Frontal cortex (tissue), 4 donors: Measurements from ENCODE around the gene RNF152. TPM values are rescaled to one million over a fixed set of nuclear protein-coding genes. Genes with fewer than 3 reads are reported as not detected.

Experiments
- DNase-seq, 2 donors: peaks; one replicate each; pipeline ENCODE4 v3.0.0; 2012; ENCODE audit warnings: low spot score in 2 of 2
- FAIRE-seq: peaks from 2 replicates; lab custom pipeline; 2012; peaks lifted over from hg19 to GRCh38; lab: Jason Lieb, UNC
- total RNA-seq: library from RNA; depleted of rRNA; stranded (reverse); fragments of >200 nt; gene quantifications from one replicate; pipeline ENCODE4 v1.2.3, GENCODE V29; 2014
- donor health status: control.
- donor health status: control.
- donor health status: control.

The RNF152 gene, protein sequence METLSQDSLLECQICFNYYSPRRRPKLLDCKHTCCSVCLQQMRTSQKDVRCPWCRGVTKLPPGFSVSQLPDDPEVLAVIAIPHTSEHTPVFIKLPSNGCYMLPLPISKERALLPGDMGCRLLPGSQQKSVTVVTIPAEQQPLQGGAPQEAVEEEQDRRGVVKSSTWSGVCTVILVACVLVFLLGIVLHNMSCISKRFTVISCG
- 106 TPM for total RNA-seq

DNA sequence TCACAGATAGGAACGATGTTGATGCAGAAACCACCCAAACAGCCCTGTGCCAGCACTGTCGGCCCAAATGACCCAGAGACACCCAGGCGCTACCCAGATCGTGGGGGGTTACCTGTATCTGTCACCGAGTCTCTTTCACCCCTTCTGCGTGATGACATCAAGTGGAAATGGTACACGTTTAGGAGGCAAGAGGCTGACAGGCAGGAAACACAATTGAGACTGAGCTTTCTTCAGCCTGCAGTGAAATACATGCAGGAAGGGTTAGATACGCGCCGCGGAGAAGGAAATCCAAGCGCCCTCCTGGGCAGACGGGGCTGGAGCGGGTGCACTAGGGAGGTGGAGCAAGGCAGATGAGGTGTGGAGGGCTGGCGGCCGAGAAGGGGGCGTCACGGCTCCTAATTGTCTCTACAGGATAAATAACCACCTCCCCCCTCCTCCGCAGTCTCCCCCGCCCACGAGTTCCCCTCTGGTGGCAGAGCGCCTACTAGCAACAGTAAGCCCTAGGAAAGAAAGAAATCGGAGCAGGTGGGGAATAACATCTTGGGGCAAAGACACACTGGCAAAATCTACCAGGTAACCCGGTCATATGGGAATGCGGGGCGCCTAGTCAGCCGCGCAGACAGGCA, at the start of gene RNF152:
RNF152 (minus strand) TSS at position 325 of the 626 bp plus-strand sequence. CDS start 76,544 bp downstream, outside the sequence.
- peak; percentile 40 to 53 for DNase-seq

DNA sequence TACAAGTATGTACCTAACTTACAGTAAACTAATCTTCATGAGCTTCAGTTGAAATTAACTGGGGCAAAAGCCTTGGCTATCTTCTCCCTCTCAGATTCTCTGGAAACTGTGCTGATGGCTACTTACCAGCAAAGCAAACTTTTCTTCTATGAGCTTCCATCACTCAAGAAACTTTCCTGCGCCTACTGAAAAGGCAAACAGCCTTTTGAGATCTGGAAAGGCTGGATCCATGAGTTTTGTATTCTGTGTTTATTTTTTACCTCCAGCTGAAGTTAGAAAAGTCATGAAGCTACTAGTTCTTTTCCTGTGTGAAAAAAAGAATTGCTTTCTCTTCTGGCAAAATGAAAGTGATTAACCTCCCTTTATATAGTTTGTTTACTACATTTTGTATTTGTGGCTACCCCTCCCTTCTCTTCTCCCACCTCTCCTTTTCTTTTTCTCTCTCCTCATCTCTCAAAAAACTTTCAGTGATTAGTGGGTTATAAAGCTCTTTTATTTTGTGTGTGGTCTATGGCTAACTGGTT, 49.2 kb upstream of the RNF152 start:
- DNase-seq = no peak
- no peak for FAIRE-seq

More for the DNA sequence above, at the start of gene RNF152:
- no peak for FAIRE-seq

DNA sequence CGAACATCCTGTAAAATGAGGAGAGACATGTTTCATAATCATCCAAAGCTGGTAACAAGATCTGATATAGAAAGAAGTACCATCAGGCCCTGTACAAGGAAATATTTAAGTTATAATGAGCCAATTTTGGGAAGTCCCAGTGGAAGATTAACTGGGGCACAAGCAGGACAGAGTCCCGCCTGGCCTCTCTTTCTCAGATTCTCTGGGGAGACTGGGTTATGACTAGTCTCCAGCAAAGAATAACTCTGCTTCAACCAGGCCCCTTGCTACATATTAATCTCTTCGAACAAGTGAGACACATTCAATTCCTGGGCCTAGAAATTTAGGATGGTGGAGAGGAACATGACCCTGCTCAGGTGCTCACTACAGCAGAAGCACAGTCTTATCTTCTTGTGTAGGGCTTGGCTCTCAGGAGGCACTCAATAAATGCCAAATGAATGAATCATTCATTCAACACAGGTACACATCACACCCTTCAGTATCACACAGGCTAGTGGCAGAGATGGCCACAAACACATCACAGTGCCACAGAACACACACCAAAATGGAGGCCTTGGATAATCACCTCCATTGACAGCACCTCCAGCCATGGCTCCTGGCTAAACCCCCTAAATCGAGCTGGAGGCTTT, 46.4 kb upstream of the RNF152 start:
- DNase-seq (no peak), FAIRE-seq (no peak)

DNA sequence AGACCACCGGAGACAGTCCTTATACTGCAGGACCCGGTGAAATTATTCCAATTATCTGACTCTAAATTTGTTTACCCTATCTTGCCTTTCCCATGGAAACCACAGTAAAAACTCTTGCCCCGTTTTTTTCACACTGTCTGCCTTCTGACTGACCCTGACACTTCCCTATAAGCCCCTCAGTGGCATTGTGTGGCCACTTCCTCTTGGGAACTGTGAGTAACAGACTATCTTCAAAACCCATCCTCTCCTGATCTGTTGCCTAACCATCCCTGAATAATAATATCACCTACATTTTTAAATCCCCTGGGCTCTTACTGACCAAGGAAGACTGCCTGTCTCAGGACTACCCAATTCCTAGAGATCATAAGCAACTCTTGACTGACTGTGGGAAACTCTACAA, 42.6 kb upstream of the RNF152 start:
- no peak for FAIRE-seq
- no peak for DNase-seq

DNA sequence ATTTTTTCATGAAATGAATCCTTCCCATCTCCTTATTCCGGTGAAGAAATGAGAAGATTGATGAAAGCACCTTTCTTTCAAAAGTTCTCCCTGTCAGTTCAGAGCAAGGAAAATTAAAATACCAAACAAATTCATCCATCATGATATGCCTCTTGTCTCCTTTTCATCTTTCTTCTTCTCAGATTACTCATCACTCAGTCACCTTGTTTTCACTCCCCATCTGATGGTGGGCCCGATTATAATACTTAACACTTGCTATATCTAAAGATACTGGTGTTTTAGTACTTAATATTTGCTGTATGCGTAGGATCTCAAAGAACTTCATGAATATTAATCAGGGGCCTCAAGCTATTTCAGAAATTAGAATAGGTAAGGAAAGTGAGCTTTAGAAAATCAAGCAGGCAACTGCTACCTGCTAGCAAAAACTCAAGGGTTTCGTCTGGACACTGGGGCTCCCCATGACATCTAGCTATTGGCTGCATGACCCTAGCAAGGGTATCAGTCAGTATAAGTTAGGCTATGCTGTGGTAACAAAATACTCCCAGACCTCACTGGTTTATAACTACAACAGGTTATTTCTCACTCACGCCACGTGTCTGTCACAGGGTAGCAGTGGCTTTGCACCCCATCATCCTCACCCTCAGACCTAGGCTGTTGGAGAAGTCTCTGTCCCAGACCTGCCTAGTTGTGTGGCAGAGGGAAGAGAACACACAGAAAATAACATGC, 39.0 kb upstream of the RNF152 start:
- DNase-seq (no peak), FAIRE-seq (no peak)

DNA sequence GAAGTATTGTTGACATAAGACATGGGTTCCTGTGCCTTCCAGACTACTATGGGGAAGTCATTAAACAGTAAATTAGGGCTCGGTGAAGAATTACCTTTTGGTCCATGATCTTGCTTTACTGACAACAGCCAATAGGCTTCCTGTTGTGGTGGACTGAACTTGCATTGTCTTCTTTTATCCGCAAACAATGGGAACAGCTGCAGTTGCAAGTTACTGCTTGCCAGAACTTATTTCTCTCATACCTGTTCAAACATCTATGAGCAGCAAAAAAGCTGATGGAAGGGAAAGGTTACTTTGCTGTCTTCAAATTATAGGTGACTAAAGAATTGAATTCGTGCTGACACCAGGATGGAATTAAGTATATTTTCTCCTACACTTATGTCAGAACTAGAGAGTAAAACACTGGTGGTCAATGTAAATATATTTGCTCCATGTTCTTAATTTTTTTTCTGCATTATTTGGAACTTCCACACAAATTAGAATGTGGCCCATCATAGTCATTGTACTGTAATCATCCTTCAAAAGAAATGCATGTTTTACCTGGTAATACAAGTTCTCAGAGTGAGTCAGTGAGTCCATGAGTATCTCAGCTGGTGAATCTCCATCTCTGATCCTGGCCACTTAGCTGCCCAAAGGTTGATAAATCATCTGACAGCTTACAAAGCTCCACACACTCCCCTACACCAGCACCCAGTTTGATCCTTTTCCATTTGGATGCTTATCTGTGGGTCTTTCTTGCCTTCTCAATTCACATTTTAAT, 37.3 kb upstream of the RNF152 start:
- FAIRE-seq (no peak), DNase-seq (no peak)

DNA sequence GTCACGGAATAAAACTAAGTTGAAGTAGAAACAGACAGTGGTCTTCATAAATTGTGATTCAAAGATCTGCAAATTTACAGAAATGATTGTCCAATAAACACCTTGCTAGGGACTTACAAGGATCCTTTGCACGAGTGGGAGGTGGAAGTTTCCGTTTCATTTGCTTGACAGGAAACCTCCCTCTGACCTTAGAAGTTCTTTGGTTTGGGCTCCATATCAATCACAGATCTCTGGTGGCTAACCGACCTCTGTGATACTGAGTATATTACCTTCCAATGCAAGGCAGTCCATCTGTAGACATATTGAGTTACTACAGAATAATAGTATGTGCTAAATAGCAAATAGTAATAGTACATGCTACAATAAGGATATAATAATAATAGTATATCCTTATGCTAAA, 33.7 kb upstream of the RNF152 start:
- DNase-seq (no peak), FAIRE-seq (no peak)

DNA sequence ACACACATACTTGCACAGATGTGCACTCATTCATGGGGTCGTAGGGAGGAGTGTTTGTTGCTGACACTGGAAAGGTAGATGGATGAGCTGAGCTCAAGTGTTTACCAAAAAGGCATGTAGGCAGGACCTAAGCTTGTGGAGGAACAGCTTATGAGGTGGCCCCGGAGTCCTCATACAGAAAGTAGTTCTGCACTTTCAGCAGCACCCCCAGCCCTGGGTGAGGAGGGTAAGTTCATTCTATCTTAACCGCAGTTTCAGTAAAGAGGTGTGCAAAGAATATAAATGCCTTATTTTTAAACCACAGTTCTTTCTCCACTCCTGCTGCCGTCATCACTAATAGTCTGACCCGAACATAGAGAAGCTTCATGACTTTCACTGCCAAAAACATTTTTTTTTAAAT, 31.7 kb upstream of the RNF152 start:
- FAIRE-seq = no peak
- DNase-seq = no peak

DNA sequence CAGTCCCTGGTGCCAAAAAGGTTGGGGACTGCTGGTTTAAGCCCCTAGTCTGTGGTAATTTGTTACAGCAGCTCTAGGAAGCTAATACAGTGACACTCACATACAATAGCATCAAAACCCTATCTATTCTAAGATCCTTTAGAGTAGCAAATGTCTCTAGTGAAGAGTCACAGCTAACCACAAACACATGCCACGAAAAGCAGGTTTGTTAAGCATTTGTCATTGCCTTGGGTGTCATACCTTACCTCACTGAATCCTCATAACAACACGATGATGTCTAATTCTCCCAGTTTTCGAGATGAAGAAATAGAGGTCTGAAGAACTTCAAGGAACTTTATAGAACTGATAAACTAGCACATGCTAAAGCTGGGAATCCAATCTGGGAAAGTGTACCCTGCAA, 29.6 kb upstream of the RNF152 start:
- FAIRE-seq = no peak
- DNase-seq = no peak

DNA sequence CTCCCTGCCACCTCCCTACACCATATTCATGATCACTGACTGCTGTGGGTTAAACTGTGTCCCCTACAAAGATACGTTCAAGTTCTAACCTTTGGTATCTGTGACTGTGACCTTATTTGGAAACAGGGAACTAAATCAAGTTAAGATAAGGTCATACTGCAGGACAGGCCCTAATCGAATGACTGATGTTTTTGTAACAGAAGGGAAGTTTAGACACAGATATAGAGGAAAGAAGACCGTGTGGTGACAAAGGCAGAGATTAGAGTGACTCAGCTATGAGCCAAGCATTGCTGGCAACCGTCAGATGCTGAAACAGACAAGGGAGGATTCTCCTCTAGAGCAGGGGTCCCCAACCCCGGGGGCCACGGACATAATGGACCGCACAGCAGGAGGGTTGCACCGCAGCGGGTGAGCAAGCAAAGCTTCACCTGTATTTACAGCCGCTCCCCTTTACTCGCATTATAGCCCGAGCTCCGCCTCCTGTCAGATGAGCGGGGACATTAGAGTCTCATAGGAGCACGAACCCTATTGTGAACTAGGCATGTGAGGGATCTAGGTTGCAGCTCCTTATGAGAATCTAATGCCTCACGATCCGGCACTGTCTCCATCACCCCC, 28.9 kb upstream of the RNF152 start:
- FAIRE-seq (no peak), DNase-seq (no peak)

DNA sequence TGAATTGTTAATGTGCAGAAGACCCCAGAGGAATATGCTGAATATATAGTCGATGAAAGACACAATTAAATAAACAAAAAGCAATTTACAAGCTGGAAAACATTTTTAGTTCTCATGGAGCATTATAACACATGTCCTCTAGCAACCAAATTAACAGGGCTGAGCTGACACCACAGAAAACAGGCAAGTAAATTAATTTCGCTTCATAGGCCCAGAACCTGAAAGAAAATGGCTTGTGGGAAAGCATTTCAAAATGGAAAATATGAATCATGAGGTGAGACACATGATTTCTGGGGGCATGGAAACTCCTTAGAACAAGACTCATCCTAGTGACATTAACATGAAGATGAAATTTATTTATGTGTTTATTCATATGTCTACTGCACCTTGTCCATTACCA, 25.0 kb upstream of the RNF152 start:
- DNase-seq = no peak
- FAIRE-seq = no peak

DNA sequence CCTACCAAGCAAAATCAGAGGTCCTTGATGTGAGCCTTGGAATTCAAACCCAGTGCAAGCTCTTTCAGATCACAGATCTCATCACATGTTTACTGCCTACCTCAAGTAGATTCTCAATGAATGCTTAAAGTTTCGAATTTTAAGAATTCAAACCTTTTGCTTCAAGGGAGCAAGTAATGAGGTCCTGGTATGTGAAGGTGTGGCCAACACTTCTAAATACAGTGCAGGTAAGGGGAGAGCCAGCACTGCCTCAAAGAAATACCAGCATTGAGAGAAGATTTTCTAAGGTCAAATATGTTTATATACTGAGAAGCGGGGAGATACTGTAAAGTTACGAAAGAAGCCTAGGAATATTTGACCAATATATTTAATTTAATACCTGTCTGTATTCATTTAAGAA, 19.7 kb upstream of the RNF152 start:
- DNase-seq = no peak
- no peak for FAIRE-seq

DNA sequence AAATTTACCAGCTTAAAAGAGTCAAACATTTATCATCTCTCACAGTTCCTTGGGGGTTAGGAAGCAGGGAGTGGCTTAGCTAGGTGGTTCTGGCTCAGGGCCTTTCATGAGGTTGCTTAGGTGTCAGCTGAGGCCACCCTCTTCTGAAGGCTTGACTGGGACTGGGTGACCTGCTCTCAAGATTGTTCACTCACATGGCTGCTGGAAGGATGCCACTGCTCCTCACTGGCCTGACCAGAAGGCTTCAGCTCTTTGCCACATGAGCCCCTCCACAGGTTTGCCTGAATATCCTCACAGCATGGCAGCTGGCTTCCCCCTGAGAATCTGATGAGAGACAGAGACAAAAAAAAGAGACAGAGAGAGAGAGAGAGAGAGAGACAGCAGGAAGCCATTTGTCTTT, 17.3 kb upstream of the RNF152 start:
- DNase-seq = no peak
- FAIRE-seq = no peak

DNA sequence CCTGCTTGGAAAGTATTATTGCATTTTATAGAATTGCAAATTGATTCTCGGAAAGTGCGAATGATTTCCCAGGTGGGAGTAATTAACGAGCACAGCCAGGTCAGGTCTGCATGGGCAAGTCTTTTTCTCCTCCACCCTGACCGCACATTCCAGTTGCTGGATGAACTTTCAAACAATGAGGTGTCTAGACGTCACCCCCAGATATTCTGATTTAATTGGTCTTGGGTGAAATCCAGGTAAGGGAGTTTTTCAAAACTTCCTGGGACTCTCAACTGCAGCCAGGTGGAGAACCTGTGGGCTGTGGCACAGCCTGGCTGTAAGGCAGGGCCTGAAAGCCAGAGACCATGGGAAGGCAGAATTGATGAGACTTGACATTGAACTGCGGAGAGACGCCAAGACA, 15.9 kb upstream of the RNF152 start:
- no peak for DNase-seq
- FAIRE-seq = no peak

DNA sequence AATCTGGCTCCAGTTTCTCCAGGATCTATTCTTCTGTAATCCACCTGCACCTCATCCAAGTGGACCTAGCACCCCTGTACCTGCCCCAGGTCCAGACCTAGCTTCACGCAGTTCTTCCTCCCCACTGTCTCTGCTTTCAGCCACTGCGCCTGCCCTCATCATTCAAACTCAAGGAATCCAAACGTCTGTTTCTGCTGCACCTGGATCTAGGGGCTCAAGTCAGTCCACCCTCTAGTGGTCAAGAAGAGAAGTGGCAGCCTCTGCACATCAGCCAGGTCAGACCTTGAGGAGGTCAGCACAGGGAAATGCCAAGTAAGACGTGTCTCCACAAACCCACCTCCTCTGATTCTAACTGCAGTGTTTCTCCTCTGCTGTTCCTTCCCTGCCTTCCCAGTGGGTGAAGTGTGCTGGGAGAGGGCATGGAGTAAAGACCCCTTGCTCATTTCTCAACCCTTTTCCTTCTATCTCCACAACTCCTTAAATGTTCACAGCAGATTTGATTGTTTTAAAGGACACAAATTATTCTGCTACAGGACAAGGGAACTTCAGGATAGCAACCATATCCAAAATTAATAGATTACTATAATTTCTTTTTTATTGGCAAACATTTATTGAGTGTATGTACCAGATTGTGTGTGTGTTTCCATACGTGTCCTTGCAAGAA, 8.6 kb upstream of the RNF152 start:
- FAIRE-seq = no peak
- DNase-seq = peak in 1 of 2 donors; percentile 49

DNA sequence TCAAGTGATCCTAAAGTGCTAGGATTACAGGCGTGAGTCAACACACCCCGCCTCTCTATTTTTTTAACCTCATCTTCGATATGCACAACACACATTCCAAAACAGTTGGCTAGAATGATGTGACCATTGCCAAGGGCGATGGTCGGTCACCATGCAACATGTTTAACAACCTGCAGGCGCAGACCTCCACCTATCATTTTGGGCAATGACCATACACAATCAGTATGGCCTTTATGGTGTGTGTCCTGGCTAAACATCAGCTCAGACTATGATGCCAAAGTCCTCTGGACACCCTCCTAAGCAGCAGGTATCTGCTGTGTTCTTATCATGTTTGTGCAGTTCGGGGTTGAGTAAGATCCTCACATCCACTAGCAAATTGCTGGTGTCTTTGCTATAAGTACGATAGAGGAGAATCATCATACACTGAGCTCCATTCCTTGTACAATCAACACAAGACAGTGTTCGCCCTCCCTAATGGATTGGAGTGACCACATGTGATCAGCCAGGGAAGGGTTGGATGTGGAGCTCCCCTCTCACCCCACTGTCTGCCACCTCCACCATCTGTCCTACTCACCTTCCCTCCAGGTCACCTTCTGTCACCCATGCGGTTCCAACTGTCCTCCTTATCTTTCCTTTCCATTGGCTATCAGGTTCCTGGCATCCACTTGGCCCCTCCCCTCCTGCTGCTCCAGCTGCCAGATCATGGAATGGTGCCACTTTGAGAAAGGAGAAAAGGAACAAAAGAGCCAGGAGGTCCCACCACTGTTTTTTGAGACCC, 7.9 kb upstream of the RNF152 start:
- DNase-seq = no peak

DNA sequence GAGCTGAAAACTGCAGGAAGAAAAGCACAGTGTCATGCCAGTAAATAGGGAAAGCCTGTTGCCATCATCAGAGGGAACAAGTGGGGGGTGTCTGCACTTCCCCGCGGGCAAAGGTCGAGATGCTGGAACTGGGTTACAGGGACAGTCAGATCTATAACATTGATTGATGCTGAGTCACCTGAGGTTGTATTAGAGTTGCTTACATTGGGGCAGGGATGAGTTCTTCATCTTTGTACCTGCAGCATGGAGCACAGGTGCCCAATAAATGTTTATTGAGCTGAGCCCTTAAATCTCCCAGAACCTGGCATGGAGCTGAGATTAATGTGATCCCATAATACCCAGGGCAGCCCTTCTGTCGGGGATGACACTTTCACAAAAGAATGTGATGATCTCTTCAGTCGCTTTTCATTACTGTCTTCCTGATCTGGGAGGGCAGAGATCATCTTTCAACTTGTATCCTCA, 5.9 kb upstream of the RNF152 start:
- FAIRE-seq = no peak

More for the DNA sequence above, 7.9 kb upstream of the RNF152 start:
- FAIRE-seq = no peak

DNA sequence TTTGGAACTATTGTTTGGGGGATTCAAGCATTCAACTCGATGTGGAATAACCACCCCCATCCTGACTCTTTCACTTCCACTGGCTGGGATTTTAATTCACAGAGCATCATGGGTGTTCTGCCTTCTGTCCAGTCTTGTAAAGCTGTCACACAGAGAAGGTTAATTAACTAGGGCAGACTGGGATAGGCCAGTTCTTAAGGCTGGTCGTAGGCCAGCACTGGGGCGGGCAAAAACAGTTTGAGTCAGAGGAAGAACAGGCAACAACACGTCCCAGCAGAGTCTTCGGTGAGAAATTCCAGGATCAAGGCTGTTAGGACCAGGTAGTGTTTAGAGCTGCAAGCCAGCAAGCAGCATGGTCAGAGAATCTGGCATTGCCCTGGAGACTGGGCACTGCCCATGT, 4.0 kb upstream of the RNF152 start:
- FAIRE-seq = no peak
- DNase-seq = peak; percentile 29 to 41

More for the DNA sequence above, 5.9 kb upstream of the RNF152 start:
- DNase-seq = no peak
